Gastroesophageal sphincter (tissue), 3 donors: ENCODE results near the gene SLC26A4.

Source experiments
- EP300 ChIP-seq: sonication (generic); formaldehyde crosslinking; IDR thresholded peaks from one replicate; pipeline ENCODE4 v1.6.1; 2017; ENCODE audit warnings: antibody characterized with exemption, mild to moderate bottlenecking
- POLR2A ChIP-seq, 2 donors: fragments of 450-650 bp; IDR thresholded peaks; one replicate each; pipeline ENCODE4 v1.6.1; 2017; ENCODE audit warnings: antibody characterized with exemption in 2 of 2, mild to moderate bottlenecking in 2 of 2, moderate library complexity in 1 of 2
- POLR2AphosphoS5 ChIP-seq: sonication (generic); formaldehyde crosslinking; IDR thresholded peaks from one replicate; pipeline ENCODE4 v1.6.1; 2017; ENCODE audit warnings: antibody characterized with exemption
- TF ChIP-seq, protein P1 (sequence below), 4 experiments: fragments of 200-600 bp in 2 of 4; fragments of 450-650 bp in 2 of 4; sonication (generic) in 1 of 4; IDR thresholded peaks; one replicate each; pipeline ENCODE4 v1.5.1; 2017 to 2019; ENCODE audit warnings: antibody characterized with exemption in 4 of 4, mild to moderate bottlenecking in 2 of 4, moderate library complexity in 2 of 4

GRCh38 chr7:107661865-107662379, 1.3 kb downstream of the SLC26A4 start:
- no peak for TF ChIP-seq POLR2A (IDR thresholded peaks at IDR 0.05)
- TF ChIP-seq, protein P1, sequence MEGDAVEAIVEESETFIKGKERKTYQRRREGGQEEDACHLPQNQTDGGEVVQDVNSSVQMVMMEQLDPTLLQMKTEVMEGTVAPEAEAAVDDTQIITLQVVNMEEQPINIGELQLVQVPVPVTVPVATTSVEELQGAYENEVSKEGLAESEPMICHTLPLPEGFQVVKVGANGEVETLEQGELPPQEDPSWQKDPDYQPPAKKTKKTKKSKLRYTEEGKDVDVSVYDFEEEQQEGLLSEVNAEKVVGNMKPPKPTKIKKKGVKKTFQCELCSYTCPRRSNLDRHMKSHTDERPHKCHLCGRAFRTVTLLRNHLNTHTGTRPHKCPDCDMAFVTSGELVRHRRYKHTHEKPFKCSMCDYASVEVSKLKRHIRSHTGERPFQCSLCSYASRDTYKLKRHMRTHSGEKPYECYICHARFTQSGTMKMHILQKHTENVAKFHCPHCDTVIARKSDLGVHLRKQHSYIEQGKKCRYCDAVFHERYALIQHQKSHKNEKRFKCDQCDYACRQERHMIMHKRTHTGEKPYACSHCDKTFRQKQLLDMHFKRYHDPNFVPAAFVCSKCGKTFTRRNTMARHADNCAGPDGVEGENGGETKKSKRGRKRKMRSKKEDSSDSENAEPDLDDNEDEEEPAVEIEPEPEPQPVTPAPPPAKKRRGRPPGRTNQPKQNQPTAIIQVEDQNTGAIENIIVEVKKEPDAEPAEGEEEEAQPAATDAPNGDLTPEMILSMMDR (IDR thresholded peaks at IDR 0.05) = peak in 1 of 4 experiments; percentile 2
- TF ChIP-seq EP300 = no peak
- no peak for TF ChIP-seq POLR2AphosphoS5
